ENCODE data around the gene IFIT1B.

The IFIT1B gene

GRCh38 chr10:89357975-89358374 is 19.9 kb upstream of the IFIT1B start:
- H3K4me3 ChIP-seq (ENCODE audit: low read depth, low read length) = no peak overlapping the region
- DNase-seq (ENCODE audit: low read depth) = no peak
- no peak for TF ChIP-seq CTCF (IDR thresholded peaks at IDR 0.05; ENCODE audit: control insufficient read depth, extremely low read depth, insufficient read depth)

- no peak for TF ChIP-seq CTCF (IDR thresholded peaks at IDR 0.05; ENCODE audit: control insufficient read depth, extremely low read depth, insufficient read depth)
- no peak overlapping the region for H3K4me3 ChIP-seq (ENCODE audit: low read depth, low read length)
- no peak for DNase-seq (ENCODE audit: low read depth)
These were observed 17.7 kb upstream of the IFIT1B start for GRCh38 chr10:89360157-89360556.

GRCh38 chr10:89362929-89363328 is 14.9 kb upstream of the IFIT1B start:
- TF ChIP-seq CTCF (IDR thresholded peaks at IDR 0.05; ENCODE audit: control insufficient read depth, extremely low read depth, insufficient read depth) = no peak
- DNase-seq (ENCODE audit: low read depth) = no peak

GRCh38 chr10:89363729-89364442 is 14.0 kb upstream of the IFIT1B start:
- TF ChIP-seq CTCF (IDR thresholded peaks at IDR 0.05; ENCODE audit: control insufficient read depth, extremely low read depth, insufficient read depth) = no peak
- H3K4me3 ChIP-seq (ENCODE audit: low read depth, low read length) = no peak overlapping the region
- no peak for DNase-seq (ENCODE audit: low read depth)

More at GRCh38 chr10:89362929-89363328, 14.9 kb upstream of the IFIT1B start:
- H3K4me3 ChIP-seq (ENCODE audit: low read depth, low read length) = no peak overlapping the region

GRCh38 chr10:89364531-89364930 is 13.3 kb upstream of the IFIT1B start:
- no peak overlapping the region for H3K4me3 ChIP-seq (ENCODE audit: low read depth, low read length)
- no peak for DNase-seq (ENCODE audit: low read depth)
- TF ChIP-seq CTCF (IDR thresholded peaks at IDR 0.05; ENCODE audit: control insufficient read depth, extremely low read depth, insufficient read depth) = no peak

- no peak for DNase-seq (ENCODE audit: low read depth)
- no peak for TF ChIP-seq CTCF (IDR thresholded peaks at IDR 0.05; ENCODE audit: control insufficient read depth, extremely low read depth, insufficient read depth)
- no peak overlapping the region for H3K4me3 ChIP-seq (ENCODE audit: low read depth, low read length)
These were observed 10.3 kb upstream of the IFIT1B start for GRCh38 chr10:89367529-89367928.

DNA sequence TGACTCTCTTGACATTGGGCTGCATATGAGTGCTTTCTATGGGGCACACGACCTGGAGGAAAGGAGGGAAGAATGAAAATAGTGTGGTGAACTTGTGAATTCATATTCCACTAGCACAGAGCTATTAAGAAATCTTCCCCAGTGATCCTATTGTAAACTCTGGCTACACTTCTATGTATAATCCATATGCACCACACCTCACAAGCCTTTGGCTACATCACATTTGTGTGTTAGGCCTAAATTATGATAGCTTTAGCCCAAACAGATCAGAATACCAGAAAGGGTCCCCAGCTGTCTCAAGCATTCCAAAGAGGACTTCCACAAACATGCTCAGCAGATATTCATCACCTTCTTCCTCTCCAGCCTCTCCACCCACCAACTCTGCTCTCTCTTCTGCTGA is 9.7 kb upstream of the IFIT1B start:
- no peak for TF ChIP-seq CTCF (IDR thresholded peaks at IDR 0.05; ENCODE audit: control insufficient read depth, extremely low read depth, insufficient read depth)
- no peak for DNase-seq (ENCODE audit: low read depth)

More for the DNA sequence above, 9.7 kb upstream of the IFIT1B start:
- H3K4me3 ChIP-seq (ENCODE audit: low read depth, low read length) = no peak overlapping the region

All from LNCaP clone FGC (cell line).